Measurements from ENCODE around the gene RBM33.

The RBM33 gene

DNA sequence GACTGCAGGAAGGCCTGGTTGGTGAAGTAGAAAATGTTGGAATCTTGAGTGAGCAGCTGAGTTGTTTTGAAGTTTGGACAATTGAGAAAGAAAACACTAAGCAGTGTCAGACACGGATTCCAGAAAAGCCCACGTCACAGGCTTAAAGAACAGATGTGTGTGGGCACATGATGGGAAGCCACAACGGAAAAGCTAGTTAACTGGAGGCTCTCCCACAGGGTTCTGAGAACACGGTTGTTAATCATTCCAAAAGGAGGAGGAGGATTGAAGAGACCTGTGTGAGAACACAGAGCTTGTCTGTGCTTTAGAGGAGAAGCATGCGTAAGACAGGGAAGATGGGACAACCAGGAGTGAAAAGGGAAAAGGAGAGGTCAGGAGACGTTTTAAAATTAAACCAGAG, 125.2 kb downstream of the RBM33 start:
- peak overlapping the region; percentile 65 to 74 (median 69) for H3K27ac Mint-ChIP-seq
- no peaks in the 10 kb centered on the region for H3K9me3 Mint-ChIP-seq

DNA sequence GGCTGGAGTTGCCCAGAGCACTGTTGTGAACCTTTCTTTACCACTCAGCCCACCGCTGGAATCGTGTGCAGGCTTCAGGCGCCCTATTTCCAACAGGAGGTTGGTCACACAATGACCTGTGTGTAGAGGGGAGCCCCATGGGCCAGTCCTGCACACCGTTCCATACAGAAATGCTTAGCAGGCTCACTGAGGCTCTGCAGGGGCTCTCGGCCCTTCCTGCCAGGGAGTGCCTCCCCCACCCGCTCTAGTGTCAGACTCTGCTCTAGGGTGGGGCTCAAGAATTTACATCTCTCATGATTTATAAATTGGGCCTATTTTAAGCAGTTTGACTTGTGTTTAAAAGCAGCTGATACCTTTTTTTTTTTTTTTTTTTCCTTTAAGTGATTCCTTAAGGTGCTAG, 125.8 kb downstream of the RBM33 start:
- Mint-ChIP-seq H3K27me3 (ENCODE audit: low read depth) (no peaks in the 10 kb centered on the region), H3K4me1 (peaks cover 25% of the 10 kb centered on the region), H3K36me3 (ENCODE audit: low read depth) (peaks cover 51% of the 10 kb centered on the region), H3K27ac (peak overlapping the region in 2 of 3 experiments; percentile 65 to 74), H3K9me3 (no peaks in the 10 kb centered on the region), H3K4me3 (no peak overlapping the region)
- TF ChIP-seq, protein P1, sequence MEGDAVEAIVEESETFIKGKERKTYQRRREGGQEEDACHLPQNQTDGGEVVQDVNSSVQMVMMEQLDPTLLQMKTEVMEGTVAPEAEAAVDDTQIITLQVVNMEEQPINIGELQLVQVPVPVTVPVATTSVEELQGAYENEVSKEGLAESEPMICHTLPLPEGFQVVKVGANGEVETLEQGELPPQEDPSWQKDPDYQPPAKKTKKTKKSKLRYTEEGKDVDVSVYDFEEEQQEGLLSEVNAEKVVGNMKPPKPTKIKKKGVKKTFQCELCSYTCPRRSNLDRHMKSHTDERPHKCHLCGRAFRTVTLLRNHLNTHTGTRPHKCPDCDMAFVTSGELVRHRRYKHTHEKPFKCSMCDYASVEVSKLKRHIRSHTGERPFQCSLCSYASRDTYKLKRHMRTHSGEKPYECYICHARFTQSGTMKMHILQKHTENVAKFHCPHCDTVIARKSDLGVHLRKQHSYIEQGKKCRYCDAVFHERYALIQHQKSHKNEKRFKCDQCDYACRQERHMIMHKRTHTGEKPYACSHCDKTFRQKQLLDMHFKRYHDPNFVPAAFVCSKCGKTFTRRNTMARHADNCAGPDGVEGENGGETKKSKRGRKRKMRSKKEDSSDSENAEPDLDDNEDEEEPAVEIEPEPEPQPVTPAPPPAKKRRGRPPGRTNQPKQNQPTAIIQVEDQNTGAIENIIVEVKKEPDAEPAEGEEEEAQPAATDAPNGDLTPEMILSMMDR (IDR thresholded peaks at IDR 0.05; ENCODE audit: unreplicated experiment in 3 of 3) = no peak

More for the DNA sequence above, 125.2 kb downstream of the RBM33 start:
- H3K4me1 Mint-ChIP-seq = peaks cover 27% of the 10 kb centered on the region
- no peaks in the 10 kb centered on the region for H3K27me3 Mint-ChIP-seq (ENCODE audit: low read depth)
- peak overlapping the region in 2 of 3 experiments; percentile 1 to 24 for H3K4me3 Mint-ChIP-seq
- TF ChIP-seq, protein P1 (IDR thresholded peaks at IDR 0.05; ENCODE audit: unreplicated experiment in 3 of 3) = no peak
- H3K36me3 Mint-ChIP-seq (ENCODE audit: low read depth) = peaks cover 48% of the 10 kb centered on the region

DNA sequence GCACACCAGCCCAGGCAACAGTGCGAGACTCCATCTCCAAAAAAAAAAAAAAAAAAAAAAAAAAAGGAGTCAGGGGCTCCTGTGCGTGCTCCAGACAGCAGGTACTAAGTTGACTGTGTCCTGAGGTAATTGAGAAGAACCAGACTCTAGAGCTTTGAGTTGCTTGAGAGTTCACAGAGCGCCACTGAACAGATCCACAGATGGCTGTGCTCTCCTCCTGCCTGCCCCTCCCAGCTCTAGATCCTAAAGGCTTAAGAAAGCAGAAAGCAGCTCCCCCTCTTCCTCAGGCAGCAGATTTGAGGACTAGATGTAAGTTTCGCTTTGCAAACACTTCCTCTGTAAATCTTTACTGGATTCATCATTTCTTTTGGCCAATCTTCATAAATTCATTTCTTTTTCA, 129.1 kb downstream of the RBM33 start:
- TF ChIP-seq, protein P1 (IDR thresholded peaks at IDR 0.05; ENCODE audit: unreplicated experiment in 3 of 3) = no peak

DNA sequence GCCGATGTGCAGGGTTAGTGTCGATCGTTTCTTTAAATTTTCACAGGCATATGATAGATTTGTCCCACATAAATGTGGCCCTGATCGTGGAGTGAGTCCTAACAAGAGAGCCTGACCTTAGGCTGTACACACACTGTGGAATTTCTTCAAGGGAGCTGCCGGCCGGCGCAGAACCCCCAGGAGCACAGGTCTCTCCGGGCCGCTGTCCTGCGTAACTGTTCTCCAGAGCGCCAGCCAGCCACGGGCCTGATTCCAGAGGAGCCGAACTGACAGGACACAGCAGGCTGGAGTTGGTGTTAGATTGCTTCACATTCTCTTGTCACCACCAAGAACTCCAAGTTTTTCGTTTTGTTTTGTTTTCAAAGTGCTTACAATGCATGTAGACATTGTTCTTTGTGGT, 130.5 kb downstream of the RBM33 start:
- Mint-ChIP-seq H3K36me3 (ENCODE audit: low read depth) (peaks cover 61% of the 10 kb centered on the region), H3K27me3 (ENCODE audit: low read depth) (no peaks in the 10 kb centered on the region), H3K4me1 (peaks cover 9% of the 10 kb centered on the region), H3K27ac (no peak overlapping the region), H3K4me3 (no peak overlapping the region), H3K9me3 (no peaks in the 10 kb centered on the region)
- TF ChIP-seq, protein P1 (IDR thresholded peaks at IDR 0.05; ENCODE audit: unreplicated experiment in 3 of 3) = no peak

More for the DNA sequence above, 129.1 kb downstream of the RBM33 start:
- peaks cover 20% of the 10 kb centered on the region for H3K4me1 Mint-ChIP-seq
- no peaks in the 10 kb centered on the region for H3K9me3 Mint-ChIP-seq
- no peaks in the 10 kb centered on the region for H3K27me3 Mint-ChIP-seq (ENCODE audit: low read depth)
- no peak overlapping the region for H3K27ac Mint-ChIP-seq
- H3K4me3 Mint-ChIP-seq = no peak overlapping the region
- H3K36me3 Mint-ChIP-seq (ENCODE audit: low read depth) = peaks cover 57% of the 10 kb centered on the region

DNA sequence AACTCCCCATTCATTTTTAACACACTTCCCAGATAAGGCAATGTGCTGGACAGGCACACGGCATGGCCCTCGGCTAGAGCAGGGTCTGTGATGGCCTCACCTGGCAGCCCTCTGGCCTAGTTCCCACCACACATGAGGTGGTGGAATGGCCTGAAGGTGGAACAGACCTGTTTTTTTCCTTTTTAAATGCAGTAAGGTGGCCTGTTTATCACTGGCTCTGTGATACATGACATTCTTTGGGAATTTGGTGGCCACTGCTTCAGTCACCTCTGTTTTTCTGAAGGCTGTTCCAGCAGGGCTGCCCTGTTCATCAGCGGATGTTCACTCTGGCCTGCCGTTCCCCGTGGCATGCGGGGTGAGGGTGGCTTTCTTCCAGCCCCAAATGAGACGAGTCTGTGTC, 131.2 kb downstream of the RBM33 start:
- no peaks in the 10 kb centered on the region for H3K9me3 Mint-ChIP-seq
- no peak overlapping the region for H3K4me3 Mint-ChIP-seq
- H3K27me3 Mint-ChIP-seq (ENCODE audit: low read depth) = no peaks in the 10 kb centered on the region
- H3K4me1 Mint-ChIP-seq = peaks cover 3% of the 10 kb centered on the region
- TF ChIP-seq, protein P1 (IDR thresholded peaks at IDR 0.05; ENCODE audit: unreplicated experiment in 3 of 3) = no peak
- H3K27ac Mint-ChIP-seq = no peak overlapping the region
- H3K36me3 Mint-ChIP-seq (ENCODE audit: low read depth) = peaks cover 63% of the 10 kb centered on the region

DNA sequence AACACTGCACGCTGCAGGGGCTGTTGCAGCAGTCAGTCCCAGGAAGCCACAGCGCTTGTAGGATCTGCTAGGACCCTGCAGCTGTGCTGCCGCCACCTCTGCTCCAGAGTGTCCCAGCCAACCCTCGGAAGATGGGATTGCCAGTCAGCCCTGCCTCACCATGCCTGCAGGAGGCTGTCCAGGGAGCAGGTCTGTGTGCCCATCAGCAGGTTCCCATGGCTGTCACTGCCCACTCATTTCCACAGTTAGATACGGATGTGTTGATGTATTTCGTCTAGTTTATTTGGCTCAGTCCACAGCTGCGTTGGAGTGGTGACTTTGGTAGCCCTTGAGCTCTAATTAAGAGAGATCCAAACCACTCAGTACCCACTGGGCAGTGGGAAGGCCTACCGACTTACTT, 132.1 kb downstream of the RBM33 start:
- no peak overlapping the region for H3K27ac Mint-ChIP-seq
- H3K4me3 Mint-ChIP-seq = no peak overlapping the region
- TF ChIP-seq, protein P1 (IDR thresholded peaks at IDR 0.05; ENCODE audit: unreplicated experiment in 3 of 3) = no peak
- peaks cover 69% of the 10 kb centered on the region for H3K36me3 Mint-ChIP-seq (ENCODE audit: low read depth)
- no peaks in the 10 kb centered on the region for H3K27me3 Mint-ChIP-seq (ENCODE audit: low read depth)
- H3K4me1 Mint-ChIP-seq = no peaks in the 10 kb centered on the region
- H3K9me3 Mint-ChIP-seq = no peaks in the 10 kb centered on the region
